IPS-11a (cell line): Measurements from ENCODE around the gene MISP.

Experiments
- H3K4me3 ChIP-seq: one replicate; pipeline ENCODE4 v1.5.1; 2013; ENCODE audit warnings: low read depth, low read length, control low read depth

MISP gene

DNA sequence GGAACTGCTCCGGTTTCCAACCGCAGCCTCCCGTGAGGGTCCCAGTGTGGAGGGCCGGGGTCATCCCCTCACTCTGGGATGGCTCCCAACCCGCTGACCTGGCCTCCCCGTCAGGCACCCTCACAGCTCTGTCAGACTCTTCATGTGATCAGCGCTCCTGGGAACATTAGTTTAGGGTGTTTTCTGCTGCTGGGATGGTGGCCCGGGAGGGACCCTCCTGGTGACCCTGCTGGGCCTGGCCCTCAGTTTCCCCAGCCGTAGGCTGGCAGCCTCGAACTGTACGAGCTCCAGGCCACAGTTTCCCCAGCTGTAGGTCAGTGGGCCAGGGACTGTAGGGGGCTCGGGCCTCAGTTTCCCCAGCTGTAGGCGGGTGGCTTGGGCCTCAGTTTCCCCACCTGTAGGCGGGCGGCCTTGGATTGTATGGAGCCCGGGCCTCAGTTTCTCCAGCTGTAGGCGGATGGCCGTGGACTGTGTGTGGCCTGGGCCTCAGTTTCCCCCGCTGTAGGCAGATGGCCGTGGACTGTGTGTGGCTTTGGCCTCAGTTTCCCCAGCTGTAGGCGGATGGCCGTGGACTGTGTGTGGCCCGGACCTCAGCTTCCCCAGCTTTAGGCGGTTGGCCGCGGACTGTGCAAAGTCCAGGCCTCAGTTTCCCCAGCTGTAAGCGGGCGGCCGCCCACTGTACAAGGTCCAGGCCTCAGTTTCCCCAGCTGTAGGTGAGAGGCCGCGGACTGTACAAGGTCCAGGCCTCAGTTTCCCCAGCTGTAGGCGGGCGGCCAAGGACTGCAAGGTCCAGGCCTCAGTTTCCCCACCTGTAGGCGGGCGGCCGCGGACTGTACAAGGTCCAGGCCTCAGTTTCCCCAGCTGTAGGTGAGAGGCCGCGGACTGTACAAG, 45.0 kb downstream of the MISP start:
- H3K4me3 ChIP-seq, result no peak overlapping the region

DNA sequence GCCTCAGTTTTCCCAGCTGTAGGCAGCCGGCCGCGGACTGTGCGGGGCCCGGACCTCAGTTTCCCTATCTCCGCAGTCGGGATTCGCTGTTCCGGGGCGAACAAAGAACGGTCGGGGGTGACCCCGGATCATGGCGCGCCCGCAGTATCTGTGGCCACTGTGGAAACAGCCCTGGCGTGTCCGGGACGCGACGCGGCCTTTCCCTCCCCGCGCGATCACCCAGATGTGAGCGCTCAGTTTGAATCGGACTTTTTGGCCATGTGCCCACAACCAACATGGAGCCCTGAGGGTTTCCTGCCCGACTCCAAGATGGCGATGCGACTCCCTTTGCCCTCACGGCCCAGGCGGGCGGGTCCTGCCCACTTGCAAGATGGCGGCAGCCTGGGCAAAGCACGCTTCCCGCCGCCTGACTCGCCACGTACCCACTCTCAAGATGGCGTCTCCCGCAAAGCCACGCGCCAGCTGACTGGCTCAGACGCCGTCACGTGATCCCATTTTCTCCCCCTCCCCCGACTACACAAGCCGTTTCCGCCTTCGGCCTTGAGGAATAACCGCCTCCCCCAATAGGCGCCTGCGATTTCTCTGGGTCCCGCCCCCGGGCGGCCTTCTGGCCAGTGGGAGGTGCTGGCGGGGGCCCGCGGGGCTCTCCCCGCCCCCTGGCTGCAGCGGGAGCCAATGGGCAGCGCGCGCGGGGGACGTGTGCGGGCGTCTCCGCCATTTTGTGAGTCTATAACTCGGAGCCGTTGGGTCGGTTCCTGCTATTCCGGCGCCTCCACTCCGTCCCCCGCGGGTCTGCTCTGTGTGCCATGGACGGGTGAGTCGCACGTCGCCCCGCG, 46.0 kb downstream of the MISP start, which contains the start of gene PTBP1:
Gene PTBP1 (plus strand): TSS at position 761 of the 836 bp plus-strand sequence. CDS start 46 bp downstream, at position 807.
- H3K4me3 ChIP-seq, result peak within 1 kb of the TSS; percentile 73

DNA sequence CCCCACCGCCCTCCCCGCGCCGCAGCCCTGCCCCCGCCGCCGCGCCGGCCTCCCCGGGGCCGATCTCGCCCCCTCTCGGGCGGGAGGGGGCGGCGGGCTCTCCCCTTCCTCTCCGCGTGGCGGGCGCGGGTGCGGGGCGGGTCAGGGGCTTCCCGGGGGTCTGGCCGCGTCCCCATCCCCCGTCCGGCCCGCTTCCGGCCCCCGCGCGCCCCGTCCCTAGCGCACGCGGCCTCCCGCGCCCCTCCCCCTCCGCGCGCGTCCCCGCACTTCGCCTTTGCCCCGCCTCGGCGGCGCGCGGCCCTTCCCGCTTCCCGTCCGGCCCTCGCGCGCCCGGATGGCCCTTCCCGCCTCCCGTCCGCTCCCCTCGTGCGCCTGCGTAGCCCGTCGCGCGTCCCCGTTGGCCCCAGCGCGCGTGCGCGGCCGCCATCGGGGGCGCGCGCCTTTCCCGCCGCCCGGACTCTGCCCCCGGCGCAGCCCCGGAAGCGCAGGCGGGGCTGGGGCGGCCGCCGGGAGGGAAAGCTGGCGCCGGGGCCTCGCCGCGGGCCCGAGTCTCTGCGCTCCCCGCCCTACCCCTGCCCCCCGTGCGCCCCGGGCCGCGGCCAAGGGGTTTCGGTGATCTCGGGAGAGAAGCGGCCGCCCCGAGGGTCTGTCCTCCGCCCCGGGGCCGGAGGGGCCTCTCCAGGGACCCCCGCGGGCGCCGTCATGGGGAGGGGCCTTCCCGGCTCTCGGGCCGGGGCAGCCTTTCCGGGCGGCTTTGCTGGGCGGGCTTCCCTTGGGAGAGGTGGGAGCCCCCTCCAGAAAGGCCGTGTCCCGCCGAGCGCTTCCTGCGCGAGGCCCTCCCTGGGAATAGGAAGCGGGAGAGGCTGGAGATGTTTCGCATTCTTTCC, 46.9 kb downstream of the MISP start:
- H3K4me3 ChIP-seq, result peak overlapping the region; percentile 73

DNA sequence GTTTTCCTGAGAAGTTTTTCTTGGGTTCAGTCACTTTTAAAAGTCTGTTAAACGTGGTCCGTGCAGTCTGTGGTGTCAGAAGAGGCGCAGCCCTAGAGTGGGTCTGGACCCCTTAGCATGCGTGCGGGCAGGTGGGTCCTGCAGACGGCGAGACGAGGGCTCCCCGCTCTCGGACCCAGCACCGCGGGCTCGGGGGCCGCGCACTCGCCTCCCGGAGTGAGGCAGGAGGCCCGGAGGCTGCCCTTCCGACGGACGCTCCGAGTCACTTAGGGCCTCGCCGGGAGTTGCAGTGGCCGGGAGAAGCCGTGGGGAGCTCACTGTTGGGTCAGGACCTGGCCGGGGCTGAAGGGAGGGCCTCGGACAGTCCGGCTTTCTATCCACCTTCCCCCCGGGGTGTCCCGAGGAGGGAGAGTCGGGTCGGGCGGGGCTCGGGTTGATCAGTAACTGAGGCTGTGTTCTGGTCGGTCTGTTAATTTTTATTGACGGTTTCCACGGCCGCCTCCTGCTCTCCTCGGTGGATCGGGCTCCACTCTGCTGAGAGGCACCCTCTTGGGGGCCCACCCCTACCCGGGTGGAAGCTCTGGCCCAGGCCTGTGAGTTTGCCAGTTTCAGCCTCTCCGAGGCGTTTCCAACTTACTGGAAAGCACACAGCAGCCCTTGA, 47.6 kb downstream of the MISP start:
- H3K4me3 ChIP-seq, result peak overlapping the region; percentile 73

DNA sequence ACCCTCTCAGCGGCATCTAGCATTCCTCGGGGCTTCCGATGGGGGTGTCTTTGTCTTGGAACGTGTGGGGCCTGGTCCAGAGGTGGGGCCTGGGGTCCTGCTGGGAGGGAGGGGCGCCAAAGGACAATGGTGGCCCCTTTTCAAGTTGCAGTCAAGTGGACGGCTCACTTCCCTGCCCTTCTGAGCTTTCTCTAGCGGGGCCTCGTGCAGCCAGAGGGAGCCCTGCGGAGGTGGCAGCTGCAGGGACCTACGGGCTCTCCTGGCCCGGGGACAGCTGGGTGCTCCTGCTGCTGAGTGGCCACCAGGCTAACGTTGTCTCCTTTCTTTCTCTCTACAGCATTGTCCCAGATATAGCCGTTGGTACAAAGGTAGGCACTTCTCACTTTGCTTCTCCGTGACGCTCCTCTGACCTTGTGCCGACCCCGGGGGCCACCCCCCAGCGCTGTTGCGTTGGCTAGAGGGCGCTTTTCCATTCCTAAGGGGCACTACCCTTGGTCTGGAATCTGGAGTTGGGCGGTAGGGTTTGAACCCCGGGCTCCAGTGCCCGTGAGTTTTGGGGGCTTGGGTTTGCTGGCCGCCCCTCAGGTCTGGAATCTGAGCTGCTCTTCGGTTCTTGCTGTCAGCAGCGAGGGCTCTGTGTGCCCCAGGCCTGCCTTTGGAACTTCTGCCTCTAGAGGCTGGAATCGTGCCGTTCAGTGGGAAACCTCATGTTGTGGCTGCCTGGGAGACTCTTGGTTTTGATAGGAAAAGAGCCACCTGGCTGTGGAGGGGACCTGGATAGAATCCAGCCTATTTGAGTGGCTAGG, 48.4 kb downstream of the MISP start:
- H3K4me3 ChIP-seq, result peak overlapping the region; percentile 73

DNA sequence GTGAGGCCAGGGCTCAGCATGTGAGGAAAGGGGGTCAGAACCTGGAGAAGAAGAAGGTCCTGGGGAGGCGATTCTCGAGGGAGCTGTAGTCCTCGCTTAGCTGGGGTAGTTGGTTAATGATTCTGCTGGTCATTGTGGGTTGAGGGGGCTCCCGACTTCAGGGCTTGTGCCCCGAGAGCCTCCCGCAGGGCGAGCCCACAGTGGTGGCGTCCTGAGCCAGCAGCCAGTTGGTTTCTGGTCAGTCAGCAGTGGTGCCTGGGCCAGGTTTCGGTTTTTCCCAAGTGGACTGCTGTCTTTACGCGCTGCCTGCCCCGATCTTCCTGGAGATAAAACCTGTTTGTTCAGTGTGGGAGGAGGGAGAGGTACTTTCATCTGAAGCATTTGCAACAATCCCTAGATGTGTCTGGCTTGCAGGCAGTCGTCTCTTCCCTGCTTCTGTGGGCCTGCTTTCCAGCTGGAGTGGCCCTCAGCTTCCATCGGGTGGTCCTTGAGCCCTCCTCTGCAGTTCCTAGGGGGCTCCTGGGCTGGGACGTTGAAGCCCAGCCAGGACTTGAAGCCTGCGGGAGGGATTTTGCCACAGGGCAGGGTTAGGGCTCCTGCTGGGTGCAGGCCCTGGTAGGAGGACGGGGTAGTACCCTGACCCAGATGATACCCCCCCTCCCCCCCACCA, 49.6 kb downstream of the MISP start:
- H3K4me3 ChIP-seq, result no peak overlapping the region

DNA sequence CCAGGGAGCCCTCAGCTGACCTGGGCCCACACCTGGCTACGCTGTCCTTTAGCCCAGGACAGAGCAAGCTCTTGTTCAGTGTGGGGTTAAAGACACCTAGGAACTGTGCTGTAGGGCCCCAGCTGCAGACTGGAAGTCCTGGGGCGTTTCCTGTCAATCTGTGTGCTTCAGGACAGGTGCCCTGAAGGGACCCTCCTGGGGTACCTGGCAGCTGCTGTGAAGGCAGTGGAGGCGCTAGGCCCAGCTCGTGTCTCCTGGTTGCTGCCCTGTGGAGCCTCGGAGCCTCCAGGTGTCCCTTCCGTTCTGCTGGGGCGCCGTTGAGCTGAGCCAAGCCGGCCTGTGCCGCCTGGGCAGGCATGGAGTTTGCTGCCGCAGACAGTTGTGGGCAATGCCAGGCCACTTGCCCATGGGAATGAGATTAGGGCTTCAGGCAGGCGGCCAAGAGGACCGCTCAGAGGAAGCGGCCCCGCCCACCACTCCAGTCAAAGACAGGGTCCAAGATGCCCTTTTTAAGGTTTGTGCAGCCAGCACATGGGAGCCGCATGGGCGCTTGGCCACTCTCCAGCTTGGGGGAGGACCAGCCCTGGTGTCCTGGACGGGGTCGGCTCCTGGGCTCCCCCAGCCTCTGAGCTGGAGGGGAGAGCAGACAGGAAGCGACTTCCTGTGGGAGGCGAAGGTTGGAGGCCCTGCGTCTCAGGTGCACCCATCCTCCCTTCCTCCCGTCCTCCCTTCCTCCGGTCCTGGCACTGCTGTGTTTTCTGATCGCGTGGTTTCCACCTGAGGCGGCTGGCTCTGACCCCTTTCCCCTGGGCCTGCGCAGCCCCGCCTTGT, 50.3 kb downstream of the MISP start:
- H3K4me3 ChIP-seq, result no peak overlapping the region

DNA sequence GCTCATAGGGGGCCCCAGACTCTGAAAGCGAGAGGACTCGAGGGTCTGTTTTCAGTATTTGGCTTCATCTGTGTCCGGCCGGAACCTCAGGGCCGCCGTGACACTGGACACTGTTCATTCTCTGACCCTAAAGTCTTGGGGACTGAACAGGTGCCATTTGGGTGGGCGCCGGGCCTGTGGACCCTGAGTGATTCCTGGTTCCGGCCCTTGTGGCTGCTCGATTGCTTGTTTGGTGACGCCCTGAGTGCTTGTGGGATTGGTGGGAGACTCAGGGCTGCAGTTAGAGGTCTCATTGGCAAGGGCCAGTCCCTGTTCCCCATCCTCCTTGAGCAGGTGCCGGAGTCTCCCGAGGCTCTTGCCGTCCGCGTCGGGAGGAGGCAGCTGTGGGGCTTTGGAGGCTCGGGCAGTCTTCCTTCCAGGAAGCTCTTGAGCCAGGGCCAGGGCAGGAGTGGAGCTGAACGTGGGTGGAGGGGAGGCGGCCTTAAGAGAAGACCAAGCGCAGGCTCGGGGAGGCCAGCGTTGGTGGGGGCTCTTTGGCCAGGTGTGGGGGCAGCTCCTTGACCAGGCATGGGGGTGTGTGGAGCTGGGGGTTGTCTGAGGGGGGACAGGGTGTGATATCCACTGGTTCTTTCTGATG, 51.1 kb downstream of the MISP start:
- H3K4me3 ChIP-seq, result no peak overlapping the region

DNA sequence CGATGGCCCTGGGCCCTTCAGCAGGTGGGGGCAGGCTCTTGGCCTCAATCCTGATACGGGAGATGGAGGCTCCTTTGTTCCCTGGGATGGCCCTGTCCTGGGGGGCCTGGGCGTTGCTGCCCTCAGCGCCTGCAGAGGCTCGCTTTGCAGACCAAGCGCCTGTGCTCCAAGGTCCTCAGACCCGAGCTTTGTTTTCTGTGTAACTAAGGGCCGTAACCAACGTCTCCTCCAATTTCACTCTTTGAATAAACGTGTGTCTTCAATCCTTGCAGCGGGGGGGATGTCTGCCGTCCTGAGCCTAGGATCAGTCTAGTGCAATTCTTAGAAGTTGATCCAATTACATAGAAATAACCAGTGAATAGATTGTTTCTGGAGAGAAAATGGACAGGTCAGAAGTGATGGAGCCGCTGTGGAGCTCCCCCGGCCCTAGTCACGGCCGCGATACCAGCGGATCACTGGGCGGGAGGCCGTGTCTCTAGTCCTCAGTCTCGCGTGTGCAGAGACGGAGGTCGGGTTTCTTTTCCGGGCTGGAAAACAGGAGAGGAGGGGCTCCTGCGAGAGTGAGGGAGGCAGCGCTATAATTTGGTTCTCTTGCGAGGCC, 51.7 kb downstream of the MISP start:
- H3K4me3 ChIP-seq, result no peak overlapping the region

DNA sequence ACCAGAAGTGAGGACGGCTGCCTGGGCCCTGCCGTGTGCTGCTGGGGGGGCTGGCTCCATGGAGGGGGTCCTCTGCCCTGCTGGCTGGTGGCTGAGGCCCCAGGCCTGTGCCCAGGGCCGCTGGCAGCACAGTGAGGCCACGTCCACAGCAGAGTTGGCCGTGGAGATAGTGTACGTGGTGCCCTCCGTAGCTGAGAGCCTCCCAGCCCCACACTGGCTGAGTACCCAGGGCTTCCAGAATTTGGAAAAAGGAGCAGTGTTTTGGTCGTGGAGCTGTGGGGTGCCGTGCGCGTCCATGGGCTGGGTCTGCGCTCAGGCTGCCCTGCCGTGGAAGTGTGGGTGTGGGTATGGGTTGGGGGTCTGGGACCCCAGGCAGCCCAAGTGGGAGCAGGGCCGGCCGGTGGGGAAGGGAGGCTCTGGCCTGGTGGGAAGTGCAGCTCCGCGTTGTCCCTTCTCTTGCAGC, 52.2 kb downstream of the MISP start:
- no peak overlapping the region for H3K4me3 ChIP-seq

DNA sequence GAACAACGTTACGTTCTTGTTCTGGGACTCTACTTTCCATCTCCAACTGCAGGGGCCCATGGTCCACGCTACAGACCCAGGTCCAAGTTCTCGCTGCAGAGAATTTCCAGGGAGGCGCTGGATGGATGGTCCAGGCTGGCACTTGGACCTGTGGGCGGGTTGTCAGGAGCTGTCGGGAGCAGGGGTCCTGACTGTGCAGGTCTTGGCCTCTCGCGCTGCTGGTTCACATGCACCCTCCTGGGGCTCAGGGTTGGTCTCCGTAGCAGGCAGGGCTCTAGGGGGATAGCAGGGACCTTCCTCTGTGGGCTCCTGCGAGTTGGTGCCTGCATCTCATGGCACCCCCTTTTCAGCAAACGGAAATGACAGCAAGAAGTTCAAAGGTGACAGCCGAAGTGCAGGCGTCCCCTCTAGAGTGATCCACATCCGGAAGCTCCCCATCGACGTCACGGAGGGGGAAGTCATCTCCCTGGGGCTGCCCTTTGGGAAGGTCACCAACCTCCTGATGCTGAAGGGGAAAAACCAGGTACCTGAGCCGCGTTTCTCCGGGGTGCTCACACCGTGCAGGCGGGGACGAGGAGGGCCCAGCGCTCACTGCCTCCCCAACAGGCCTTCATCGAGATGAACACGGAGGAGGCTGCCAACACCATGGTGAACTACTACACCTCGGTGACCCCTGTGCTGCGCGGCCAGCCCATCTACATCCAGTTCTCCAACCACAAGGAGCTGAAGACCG, 52.9 kb downstream of the MISP start:
- H3K4me3 ChIP-seq, result no peak overlapping the region

DNA sequence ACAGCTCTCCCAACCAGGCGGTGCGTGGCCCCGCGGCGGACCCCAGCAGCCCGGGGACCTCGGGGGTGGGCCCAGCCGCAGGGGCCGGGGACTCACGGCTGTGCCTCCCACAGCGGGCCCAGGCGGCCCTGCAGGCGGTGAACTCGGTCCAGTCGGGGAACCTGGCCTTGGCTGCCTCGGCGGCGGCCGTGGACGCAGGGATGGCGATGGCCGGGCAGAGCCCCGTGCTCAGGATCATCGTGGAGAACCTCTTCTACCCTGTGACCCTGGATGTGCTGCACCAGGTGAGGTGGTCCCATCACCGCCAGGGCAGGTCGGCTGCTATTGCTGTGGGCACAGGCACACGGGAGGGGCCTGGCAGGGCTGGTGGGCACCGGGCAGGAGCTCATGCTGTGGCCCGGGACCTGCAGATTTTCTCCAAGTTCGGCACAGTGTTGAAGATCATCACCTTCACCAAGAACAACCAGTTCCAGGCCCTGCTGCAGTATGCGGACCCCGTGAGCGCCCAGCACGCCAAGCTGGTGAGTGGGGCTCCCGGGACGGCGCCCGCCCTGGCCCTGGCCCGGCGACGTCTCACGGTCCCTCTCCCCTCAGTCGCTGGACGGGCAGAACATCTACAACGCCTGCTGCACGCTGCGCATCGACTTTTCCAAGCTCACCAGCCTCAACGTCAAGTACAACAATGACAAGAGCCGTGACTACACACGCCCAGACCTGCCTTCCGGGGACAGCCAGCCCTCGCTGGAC, 53.7 kb downstream of the MISP start:
- no peak overlapping the region for H3K4me3 ChIP-seq

DNA sequence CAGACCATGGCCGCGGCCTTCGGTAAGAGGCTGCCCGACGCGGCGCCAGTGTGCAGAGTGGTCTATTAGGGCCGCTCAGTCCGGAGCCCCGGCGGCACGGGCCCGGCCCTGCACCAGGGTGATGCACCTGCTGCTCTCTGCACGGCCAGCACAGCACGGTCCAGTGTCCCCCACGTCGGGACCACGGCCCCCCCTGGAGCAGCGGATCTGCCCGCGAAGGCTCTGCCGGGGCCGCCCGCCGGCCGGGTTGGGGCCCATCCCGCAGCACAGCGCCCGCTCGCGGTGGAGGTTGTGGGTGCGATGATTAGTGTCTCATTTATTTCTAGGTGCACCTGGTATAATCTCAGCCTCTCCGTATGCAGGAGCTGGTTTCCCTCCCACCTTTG, 54.2 kb downstream of the MISP start:
- no peak overlapping the region for H3K4me3 ChIP-seq

DNA sequence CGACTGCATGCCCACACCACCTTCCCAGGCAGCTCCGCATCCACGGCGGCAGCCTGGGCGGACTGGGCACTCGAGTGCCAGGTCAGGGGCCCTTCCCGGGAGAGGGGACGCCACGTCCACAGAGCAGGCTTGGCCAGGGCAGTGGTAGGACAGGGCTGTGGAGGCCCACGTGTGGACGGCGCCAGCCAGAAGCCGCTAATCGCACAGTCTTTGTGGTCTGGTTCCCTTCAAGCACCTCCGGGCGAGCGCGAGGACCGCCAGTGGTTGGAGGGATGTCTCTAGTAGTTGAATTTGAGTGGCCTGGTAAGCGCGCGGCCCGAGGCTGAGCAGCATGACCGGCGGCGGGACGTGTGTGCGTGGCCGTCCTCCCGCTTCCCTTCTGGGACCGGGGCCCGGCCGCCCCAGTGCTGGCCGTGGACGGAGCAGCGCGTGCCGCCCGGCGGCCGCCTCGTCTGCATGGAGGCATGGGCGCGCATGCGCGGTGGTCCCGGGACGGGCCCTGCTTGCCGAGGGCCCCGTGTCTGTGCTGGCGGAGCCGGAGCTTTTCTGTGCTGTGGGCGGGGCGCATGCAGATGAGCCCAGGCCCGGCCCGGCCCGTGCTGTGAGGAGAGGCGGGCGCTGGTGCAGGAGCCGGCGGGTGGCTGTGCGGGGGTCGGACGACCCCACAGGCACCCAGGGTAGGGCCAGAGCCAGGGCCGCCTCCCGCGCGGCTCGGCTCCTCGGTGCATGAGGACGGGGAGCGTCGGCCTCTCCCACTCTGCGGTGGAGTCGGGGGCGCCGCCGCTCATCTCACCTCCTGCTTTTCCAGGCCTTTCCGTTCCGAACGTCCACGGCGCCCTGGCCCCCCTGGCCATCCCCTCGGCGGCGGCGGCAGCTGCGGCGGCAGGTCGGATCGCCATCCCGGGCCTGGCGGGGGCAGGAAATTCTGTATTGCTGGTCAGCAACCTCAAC, 55.0 kb downstream of the MISP start:
- no peak overlapping the region for H3K4me3 ChIP-seq
